HL-60/S4 treated with retinoic acid at 250 ng/mL for 4 days and 3 days (cell line): ENCODE results near the gene EHD3.

Experiments used
- in situ Hi-C: fragments of 300-500 bp; cut with MboI; formaldehyde crosslinking; loops from 2 replicates; pipeline ENCODE4 v1.7.0; 2022; ENCODE audit warnings: low sequenced_read_pairs

The EHD3 gene

GRCh38 chr2:31234683-31235503 lies 941 bp downstream of the EHD3 start:
- in situ Hi-C loops, result no loop called here

DNA sequence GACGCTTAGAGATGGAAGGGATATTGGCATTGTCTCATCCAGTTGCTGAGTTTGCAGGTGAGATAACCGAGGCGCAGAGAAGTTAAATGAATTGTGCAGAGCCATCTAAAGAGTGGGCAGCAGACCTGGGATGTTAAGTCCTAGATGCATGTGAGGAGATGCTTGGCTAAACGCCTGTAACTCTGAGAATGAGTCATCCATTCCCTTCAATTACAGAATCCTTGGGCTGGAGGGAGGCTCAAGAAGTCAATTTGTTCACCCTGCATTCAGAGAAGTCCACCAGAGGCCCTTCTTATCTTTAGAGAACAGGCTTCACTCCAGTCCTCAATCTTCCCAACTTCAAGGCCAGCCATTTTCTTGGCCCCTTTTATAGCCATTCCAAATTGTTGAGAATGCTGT lies 1.6 kb downstream of the EHD3 start:
- in situ Hi-C loops, result no loop called here

DNA sequence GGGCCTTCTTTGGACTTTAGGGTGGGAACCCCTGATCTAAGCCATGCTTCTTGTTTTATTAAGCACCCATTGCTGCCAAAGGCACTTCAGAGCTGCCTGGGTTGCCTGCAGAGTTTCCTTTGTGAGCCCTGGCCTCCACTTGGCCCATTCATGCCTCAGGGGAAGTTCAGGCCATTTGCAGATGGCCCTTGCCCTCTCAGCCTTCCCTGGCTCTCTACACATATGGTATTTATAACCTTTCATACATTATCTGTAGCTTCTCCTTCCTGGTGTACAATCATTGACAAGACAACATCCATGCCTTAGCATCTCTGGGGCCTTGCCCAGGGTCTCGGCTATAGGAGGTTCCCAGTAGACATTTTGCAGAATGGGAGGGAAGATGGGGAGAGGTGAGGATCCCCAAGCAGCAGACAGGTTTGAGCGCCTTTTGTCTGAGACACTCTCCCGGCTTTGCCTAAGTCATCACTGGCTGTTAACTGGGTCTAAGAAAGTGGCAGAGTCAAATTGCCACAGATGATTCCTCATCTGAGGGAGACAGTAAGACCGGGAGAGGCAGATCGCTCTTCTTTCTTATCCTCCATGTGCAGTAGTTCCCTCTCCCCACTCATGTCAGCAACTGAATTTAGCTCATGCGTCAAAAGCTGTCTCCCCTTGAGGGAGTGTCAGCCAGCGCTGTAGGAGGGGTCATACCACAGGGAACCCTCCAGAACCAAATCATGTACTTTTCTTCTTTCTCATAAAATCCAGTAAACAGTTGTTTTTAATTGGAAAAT lies 2.7 kb downstream of the EHD3 start:
- in situ Hi-C loops, result no loop called here

DNA sequence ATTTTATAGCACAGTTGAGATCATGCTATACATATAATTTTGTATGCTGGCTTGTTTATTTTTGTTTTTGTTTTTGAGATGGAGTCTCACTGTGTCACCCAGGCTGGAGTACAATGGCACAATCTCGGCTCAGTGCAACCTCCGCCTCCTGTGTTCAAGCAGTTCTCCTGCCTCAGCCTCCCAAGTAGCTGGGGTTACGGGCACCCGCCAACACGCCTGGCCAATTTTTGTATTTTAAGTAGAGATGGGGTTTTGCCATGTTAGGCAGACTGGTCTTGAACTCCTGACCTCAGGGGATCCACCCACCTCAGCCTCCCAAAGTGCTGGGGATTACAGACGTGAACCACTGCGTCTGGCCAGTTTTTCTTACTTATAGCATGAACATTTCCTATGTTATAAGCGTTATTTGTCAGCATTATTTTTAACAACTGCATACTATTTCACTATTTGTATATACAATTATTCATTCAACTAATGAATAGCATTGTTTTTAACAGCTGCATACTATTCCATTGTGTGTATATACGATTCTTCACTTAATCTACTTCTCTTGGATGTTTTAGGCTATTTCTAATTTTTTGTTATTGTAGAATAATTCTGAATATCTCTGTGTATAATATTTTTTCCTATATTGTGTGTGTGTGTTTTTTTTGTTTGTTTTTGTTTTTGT lies 3.5 kb downstream of the EHD3 start:
- in situ Hi-C loops, result no loop called here

DNA sequence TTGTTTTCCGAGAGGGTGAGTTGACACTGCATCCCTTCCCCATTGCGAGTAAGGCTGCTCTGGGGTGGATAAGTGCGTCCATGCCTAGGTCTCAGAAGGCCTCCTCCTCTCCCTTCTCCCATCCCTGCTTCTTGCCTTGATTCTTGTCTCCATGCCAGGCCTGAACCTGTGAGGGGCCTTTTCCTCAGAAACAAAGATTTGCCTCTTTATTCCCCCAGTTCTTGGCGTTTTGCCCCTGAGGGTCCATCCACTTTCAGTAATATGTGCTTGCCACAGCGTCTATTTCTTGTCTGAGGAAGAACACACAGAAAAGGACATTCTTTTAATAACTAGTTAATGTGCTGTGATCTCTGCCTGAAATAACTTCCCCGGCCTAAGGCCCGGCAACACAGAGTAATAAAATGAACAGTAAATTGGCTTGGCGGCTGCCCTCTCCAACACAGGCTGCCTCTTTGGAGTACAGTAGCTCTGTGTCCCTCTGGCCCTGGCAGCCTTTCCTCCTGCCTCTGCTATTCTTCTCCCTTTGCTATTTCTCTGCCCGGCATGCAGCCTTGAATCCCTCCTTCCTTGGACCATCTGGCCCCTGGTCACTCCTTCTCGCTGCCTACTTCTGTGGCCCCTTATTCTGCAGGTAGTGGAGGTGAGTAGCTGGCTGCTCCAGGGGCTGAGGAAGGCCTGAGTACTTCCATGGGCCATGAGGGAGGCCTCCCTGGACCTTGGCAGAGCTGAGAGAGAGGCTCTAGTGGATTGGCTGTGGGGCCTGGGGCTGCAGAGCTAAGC lies 4.4 kb downstream of the EHD3 start:
- in situ Hi-C loops, result no loop called here

GRCh38 chr2:31238906-31239592 lies 5.1 kb downstream of the EHD3 start:
- in situ Hi-C loops, result no loop called here

DNA sequence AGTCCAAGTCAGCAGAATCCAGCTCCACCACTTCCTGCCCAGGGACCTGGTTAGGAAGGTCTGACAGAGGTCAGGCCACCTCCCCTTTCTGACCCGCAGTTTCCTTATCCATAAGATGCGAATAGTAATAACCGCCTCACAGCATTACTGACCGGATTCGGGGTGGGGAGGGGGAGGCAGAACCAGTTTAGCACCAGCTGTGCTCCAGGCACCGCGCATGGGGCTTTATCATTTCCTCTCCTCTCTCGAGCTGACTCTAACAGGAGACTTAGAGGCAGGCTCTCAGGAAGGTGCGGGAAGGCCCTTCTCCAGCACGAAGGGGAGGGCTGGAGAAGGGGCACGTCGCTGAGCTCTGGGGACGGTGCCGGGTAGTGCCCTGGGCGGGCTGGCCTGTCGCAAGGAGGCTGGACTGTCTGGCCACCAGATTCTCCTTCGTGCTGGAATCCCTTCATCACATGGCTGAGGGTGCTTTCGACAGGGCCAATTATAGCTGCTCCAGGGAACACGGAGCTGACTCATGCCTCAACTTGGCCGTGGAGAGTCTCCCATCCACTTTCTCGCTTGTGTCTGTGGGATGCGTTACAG lies 5.7 kb downstream of the EHD3 start:
- in situ Hi-C loops, result no loop called here

- in situ Hi-C loops, result no loop called here
Observed at GRCh38 chr2:31240381-31241365, 6.7 kb downstream of the EHD3 start.

DNA sequence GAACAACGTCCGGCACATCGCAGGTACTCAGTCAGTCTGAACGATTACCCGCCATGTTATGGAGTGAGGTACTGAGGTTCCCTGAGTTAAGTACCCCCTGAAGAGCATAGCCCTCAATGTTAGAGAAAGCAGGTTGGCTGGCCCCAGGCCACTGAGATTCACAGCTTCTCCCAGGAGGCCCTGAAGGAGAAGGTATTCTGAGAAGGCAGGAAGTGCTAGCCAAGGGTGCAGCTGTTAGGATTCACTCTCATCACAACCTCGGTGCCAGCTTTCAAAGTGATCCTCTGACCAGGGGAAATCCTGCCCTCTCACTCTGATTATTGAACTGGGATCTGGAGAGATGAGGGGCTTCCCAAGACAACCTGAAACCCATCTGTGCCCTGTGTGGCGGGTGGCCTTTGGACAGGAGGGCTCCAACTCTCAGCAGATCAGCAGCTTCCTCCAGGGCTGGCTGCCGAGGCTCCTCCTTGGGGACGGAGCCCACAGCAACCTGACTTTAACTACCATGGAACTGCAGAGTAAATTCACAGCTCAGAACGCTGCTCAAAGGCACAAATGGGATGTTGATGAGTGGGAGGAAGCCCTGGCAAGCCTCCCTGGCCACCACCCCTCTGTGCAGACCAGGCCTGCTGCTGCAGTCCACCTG lies 7.8 kb downstream of the EHD3 start:
- in situ Hi-C loops, result no loop called here

- in situ Hi-C loops, result no loop called here
Observed at GRCh38 chr2:31243053-31243452, 9.1 kb downstream of the EHD3 start.

DNA sequence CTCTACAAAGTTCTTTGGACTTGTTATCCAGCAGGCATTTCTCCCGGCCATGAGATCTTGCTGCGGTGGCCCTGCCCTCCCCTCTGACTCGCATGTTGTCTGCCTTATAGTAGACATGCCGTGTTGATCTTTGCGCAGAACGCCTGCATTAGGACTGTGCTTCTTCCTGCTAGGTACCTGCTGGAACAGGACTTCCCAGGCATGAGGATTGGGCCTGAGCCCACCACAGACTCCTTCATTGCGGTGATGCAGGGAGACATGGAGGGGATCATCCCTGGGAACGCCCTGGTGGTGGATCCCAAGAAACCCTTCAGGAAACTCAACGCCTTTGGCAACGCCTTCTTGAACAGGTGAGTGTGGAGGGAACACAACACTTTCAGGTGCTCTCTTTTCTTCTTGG lies 10.1 kb downstream of the EHD3 start:
- in situ Hi-C loops, result no loop called here

GRCh38 chr2:31246184-31246852 lies 12.4 kb downstream of the EHD3 start:
- in situ Hi-C loops, result no loop called here

GRCh38 chr2:31247711-31248110 lies 13.8 kb downstream of the EHD3 start:
- in situ Hi-C loops, result no loop called here

GRCh38 chr2:31248139-31248538 lies 14.2 kb downstream of the EHD3 start:
- in situ Hi-C loops, result no loop called here

GRCh38 chr2:31249009-31249690 lies 15.2 kb downstream of the EHD3 start:
- in situ Hi-C loops, result no loop called here

GRCh38 chr2:31251018-31251417 lies 17.1 kb downstream of the EHD3 start:
- in situ Hi-C loops, result no loop called here

GRCh38 chr2:31251851-31252250 lies 17.9 kb downstream of the EHD3 start:
- in situ Hi-C loops, result no loop called here
